GM10248 (cell line): ENCODE measurements around the gene PGLYRP3.
"Not testable (repeated sequence)": the region's sequence is repeated elsewhere in the genome, so short reads cannot be mapped to it uniquely, and the experiment has no call there.

Experiments
- CTCF ChIA-PET: fragments of 300-600 bp; sonication (Branson Sonifier 250); formaldehyde crosslinking; extraction: SDS; loops from one replicate; lab custom pipeline; 2021; ENCODE audit warnings: antibody characterized with exemption; lab: Yijun Ruan, JAX
- POLR2A ChIA-PET: fragments of 350-650 bp; sonication (Branson Sonifier 250); formaldehyde crosslinking; extraction: SDS; loops from one replicate; lab custom pipeline; 2020; ENCODE audit warnings: antibody characterized with exemption; lab: Yijun Ruan, JAX
- DNase-seq: peaks from one replicate; pipeline ENCODE4 v3.0.0; 2012; ENCODE audit errors: extremely low spot score
- CTCF ChIP-seq: IDR thresholded peaks from 2 replicates; pipeline ENCODE4 v1.5.1; 2012; ENCODE audit warnings: mild to moderate bottlenecking, low read depth; ENCODE audit errors: extremely low read depth, missing control alignments, control extremely low read depth

Gene PGLYRP3

DNA sequence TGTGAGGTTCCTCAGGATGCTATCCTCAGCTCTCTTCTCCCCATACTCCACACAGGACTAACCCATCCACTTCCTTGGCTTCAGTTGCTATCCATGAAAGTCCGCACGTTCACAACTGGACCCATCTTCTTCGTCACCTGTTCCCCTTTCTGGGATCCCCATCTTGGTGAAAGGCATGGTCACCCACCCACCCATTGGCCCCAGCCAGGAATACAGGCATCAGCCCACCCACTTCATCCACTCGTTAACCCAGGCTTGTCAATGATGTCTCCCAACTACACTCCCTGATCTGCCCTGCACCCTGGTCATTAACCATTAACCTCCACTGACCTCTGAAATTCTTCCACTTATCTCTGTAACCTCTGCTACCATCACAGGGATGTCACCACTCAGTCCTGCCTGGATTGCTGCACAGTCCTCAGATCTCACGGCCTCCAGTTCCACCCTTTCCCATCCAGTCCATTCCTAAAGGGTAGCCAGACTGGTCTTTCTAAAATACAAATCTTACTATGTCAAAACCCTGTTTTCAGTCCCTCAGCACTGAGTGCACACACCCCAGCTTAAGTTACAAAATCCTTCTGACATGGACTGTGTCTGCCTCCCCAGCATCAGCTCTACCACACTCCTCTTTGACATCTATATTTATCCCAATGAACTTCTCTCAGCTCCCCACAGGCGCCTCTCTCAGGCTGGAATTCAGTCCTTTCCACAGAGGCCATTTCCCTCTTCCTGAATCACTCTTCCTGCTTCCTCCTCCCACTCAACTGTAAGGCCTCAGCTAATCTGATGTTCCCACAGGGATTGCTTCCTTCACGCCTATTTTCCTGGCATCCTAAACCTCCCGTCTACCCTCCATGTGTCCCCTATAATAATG lies 25.5 kb upstream of the PGLYRP3 start:
- TF ChIP-seq CTCF = no peak

DNA sequence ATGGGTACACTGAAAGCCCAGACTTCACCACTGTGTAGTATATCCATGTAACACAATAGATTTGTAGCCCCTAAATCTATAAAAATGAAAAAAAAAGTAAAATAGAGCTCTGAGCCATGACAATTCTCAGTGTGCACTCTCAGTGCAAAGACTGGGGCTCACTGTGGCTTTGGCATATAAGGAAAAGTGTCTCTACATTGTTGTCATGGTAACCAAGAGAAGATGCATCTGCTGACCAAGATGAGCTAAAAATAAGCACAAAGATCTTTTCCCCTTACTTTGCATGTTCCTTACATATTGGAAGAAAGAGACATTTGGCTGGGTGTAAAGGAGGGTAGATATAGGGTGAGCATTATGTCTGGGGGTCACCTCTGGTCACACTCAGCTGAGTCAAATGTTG lies 23.9 kb upstream of the PGLYRP3 start:
- no peak for TF ChIP-seq CTCF
- ChIA-PET POLR2A (no interaction called here), CTCF (interaction anchor here (0.8 to 5.8 kb wide), 6 partner anchors 8 to 174 kb away, joined by 3 to 37 read pairs (median 6); partner anchors contain the start of gene PGLYRP3)
- DNase-seq = no peak

More for the DNA sequence above, 25.5 kb upstream of the PGLYRP3 start:
- POLR2A ChIA-PET = no interaction called here
- DNase-seq = no peak
- CTCF ChIA-PET = interaction anchor here (0.7 to 5.8 kb wide), 6 partner anchors 16 to 172 kb away, joined by 3 to 37 read pairs (median 6); partner anchors contain the start of gene PGLYRP3

DNA sequence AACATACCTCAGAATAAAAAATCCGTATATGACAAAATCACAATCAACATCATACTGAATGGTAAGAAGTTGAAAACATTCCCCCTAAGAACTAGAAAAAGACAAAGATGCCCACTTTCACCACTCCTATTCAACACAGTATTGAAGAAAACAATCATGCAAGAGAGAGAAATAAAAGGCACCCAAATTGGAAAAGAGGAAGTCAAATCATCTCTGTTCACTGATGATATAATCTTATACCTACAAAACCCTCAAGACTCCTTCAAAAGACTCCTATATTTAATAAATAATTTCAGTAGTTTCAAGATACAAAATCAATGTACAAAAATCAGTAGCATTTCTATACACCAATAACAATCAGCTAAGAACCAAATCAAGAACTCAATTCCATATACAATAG lies 21.1 kb upstream of the PGLYRP3 start:
- CTCF ChIA-PET = interaction anchor here (1.6 to 5.8 kb wide), 2 partner anchors 15 to 20 kb away, joined by 5 to 37 read pairs; partner anchors contain the start of gene PGLYRP4
- TF ChIP-seq CTCF = no peak
- POLR2A ChIA-PET = no interaction called here
- DNase-seq = no peak

- ChIA-PET POLR2A (no interaction called here), CTCF (interaction anchor here (0.8 to 1.0 kb wide), 2 partner anchors 13 to 30 kb away, joined by 3 read pairs; no protein-coding TSS in a partner anchor)
- no peak for TF ChIP-seq CTCF
- no peak for DNase-seq
Measured at GRCh38 chr1:153324912-153325311, 12.2 kb upstream of the PGLYRP3 start.

DNA sequence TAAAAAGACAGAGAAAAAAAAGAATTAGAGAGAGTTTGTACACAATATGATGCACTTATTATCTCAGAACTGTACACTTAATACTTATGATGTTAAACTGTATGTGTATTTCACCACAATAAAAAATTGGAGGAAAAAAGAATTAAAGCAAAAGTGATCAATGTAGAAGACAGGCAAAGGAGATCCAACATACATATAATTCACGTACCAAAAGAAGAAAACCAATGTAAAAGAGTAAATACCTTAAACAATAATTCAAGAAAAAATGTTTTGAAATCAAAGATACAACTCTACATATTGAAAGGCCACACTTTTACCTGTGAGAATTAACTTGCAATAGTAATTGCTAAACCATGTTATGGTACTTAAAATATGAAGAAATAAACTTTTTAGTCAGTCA lies 9.8 kb upstream of the PGLYRP3 start:
- ChIA-PET CTCF (no interaction called here), POLR2A (no interaction called here)
- TF ChIP-seq CTCF = no peak
- DNase-seq = no peak

DNA sequence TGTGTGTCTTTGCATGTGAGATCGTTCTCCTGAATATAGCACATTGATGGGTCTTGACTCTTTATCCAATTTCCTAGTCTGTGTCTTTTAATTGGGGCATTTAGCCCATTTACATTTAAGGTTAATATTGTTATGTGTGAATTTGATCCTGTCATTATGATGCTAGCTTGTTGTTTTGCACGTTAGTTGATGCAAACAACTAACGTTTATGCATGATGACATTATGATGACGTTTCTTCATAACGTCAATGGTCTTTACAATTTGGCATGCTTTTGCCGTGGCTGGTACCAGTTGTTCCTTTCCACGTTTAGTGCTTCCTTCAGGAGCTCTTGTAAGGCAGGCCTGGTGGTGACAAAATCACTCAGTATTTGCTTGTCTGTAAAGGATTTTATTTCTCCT lies 5.4 kb upstream of the PGLYRP3 start:
- POLR2A ChIA-PET, CTCF ChIA-PET, DNase-seq: not testable (repeated sequence)

DNA sequence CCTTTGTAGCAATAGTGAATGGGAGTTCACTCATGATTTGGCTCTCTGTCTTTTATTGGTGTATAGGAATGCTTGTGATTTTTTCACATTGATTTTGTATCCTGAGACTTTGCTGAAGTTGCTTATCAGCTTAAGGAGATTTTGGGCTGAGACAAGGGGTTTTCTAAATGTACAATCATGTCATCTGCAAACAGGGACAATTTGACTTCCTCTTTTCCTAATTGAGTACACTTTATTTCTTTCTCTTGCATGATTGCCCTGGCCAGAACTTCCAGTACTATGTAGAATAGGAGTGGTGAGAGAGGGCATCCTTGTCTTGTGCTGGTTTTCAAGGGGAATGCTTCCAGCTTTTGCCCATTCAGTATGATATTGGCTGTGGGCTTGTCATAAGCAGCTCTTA lies 3.3 kb upstream of the PGLYRP3 start:
- CTCF ChIA-PET, DNase-seq, POLR2A ChIA-PET: not testable (repeated sequence)

- CTCF ChIA-PET = interaction anchor here (1.1 to 3.1 kb wide), 4 partner anchors 22 to 181 kb away, joined by 4 to 17 read pairs (median 10); no protein-coding TSS in a partner anchor
- DNase-seq, POLR2A ChIA-PET: not testable (repeated sequence)
Measured at GRCh38 chr1:153314388-153314787, 1.6 kb upstream of the PGLYRP3 start.
